H1 (cell line): Measurements from ENCODE around the gene MPPED1. TPM values are rescaled to one million over a fixed set of nuclear protein-coding genes. Genes with fewer than 3 reads are reported as not detected.

Experiments used
- CTCF ChIA-PET: fragments of 300-600 bp; sonication (Branson Sonifier 250); formaldehyde crosslinking; loops from one replicate; lab custom pipeline; 2021; ENCODE audit not compliant: partially characterized antibody; lab: Charles Lee
- POLR2A ChIA-PET: fragments of 300-600 bp; sonication (Branson Sonifier 250); formaldehyde crosslinking; loops from one replicate; lab custom pipeline; 2021; ENCODE audit warnings: inconsistent platforms; ENCODE audit not compliant: partially characterized antibody; lab: Charles Lee
- DNase-seq, 2 experiments: peaks; one replicate each; pipeline versions ENCODE4 v3.0.0 to v3.0.0-alpha.2; 2010 to 2022; ENCODE audit warnings: low spot score in 2 of 2, low read depth in 1 of 2, mixed read lengths in 1 of 2
- FAIRE-seq: peaks from 2 replicates; lab custom pipeline; 2011; peaks lifted over from hg19 to GRCh38; lab: Jason Lieb, UNC
- H2AFZ ChIP-seq: 2 replicates; pipeline ENCODE4 v1.8.1; 2012; ENCODE audit warnings: low read length, inconsistent platforms
- H2AK5ac ChIP-seq: 2 replicates; pipeline ENCODE4 v1.6.1; 2013; ENCODE audit warnings: low read depth, low read length
- H2BK120ac ChIP-seq: replicated peaks from 2 replicates; pipeline ENCODE3; 2013; ENCODE audit warnings: low read depth, low read length, inconsistent platforms
- H2BK12ac ChIP-seq: 2 replicates; pipeline ENCODE4 v1.6.1; 2013; ENCODE audit warnings: low read depth, low read length
- H2BK15ac ChIP-seq: 2 replicates; pipeline ENCODE4 v1.6.1; 2013; ENCODE audit warnings: low read length
- H2BK20ac ChIP-seq: 2 replicates; pipeline ENCODE4 v1.6.1; 2013; ENCODE audit warnings: low read length
- H2BK5ac ChIP-seq: 2 replicates; pipeline ENCODE4 v1.6.1; 2013; ENCODE audit warnings: low read depth, low read length
- H3K14ac ChIP-seq: 2 replicates; pipeline ENCODE4 v1.6.1; 2013; ENCODE audit warnings: inconsistent platforms; ENCODE audit not compliant: insufficient read length
- H3K18ac ChIP-seq: 2 replicates; pipeline ENCODE4 v1.6.1; 2013; ENCODE audit warnings: low read length; ENCODE audit errors: extremely low read depth
- H3K23ac ChIP-seq: 2 replicates; pipeline ENCODE4 v1.6.1; 2013; ENCODE audit warnings: inconsistent platforms; ENCODE audit not compliant: insufficient read length
- H3K23me2 ChIP-seq: 2 replicates; pipeline ENCODE4 v1.6.1; 2013; ENCODE audit warnings: low read depth, low read length
- H3K27ac ChIP-seq: 2 replicates; pipeline ENCODE4 v1.6.1; 2011; ENCODE audit warnings: low read depth, low read length, inconsistent platforms
- H3K27me3 ChIP-seq, 4 experiments: replicated peaks in 1 of 4; 1 replicate in 1 of 4; 2 replicates in 3 of 4; pipeline versions ENCODE4 v1.6.1 to v1.8.1; 2011 to 2013; ENCODE audit warnings: low read length in 3 of 4, mild to moderate bottlenecking in 3 of 4, inconsistent platforms in 2 of 4, mixed read lengths in 2 of 4, moderate library complexity in 1 of 4; ENCODE audit not compliant: control insufficient read depth in 3 of 4, insufficient read depth in 3 of 4; ENCODE audit errors: extremely low read depth in 1 of 4
- H3K36me3 ChIP-seq, 4 experiments: 2 replicates each; pipeline versions ENCODE4 v1.6.1 to v1.8.1; 2011 to 2013; ENCODE audit warnings: mild to moderate bottlenecking in 4 of 4, low read length in 3 of 4, moderate library complexity in 2 of 4, control low read depth in 1 of 4, inconsistent platforms in 1 of 4; ENCODE audit not compliant: insufficient read depth in 4 of 4, control insufficient read depth in 2 of 4
- H3K4ac ChIP-seq: replicated peaks from 2 replicates; pipeline ENCODE3; 2013; ENCODE audit warnings: low read length, low read depth, mixed read lengths, inconsistent platforms; ENCODE audit not compliant: insufficient read length
- H3K4me1 ChIP-seq, 4 experiments: replicated peaks in 1 of 4; 1 replicate in 1 of 4; 2 replicates in 3 of 4; pipeline versions ENCODE4 v1.6.1 to v1.8.1; 2011 to 2013; ENCODE audit warnings: low read length in 3 of 4, inconsistent platforms in 2 of 4, mixed read lengths in 1 of 4; ENCODE audit not compliant: insufficient read depth in 4 of 4, control insufficient read depth in 3 of 4
- H3K4me2 ChIP-seq, 2 experiments: 2 replicates each; pipeline versions ENCODE4 v1.6.1 to v1.8.1; 2011 to 2013; ENCODE audit warnings: low read depth in 2 of 2, low read length in 2 of 2, control low read depth in 1 of 2, inconsistent platforms in 1 of 2, mild to moderate bottlenecking in 1 of 2; ENCODE audit not compliant: insufficient read depth in 1 of 2
- H3K4me3 ChIP-seq, 4 experiments: fragments of 200-600, 300-600 bp in 1 of 4; sonication (generic), shearing (Covaris generic), sonication (Bioruptor Twin) in 1 of 4; 2 replicates each; pipeline versions ENCODE4 v1.5.1 to v1.8.1; 2011 to 2016; ENCODE audit warnings: low read length in 4 of 4, low read depth in 3 of 4, control low read depth in 2 of 4, inconsistent platforms in 2 of 4, mild to moderate bottlenecking in 2 of 4, mixed read lengths in 1 of 4, moderate library complexity in 1 of 4; ENCODE audit not compliant: insufficient read depth in 2 of 4; ENCODE audit errors: extremely low read depth in 1 of 4
- H3K56ac ChIP-seq: replicated peaks from 2 replicates; pipeline ENCODE3; 2013; ENCODE audit warnings: low read depth, mild to moderate bottlenecking, mixed read lengths, low read length, inconsistent platforms; ENCODE audit not compliant: insufficient read length
- H3K79me1 ChIP-seq: 2 replicates; pipeline ENCODE4 v1.6.1; 2013; ENCODE audit warnings: low read depth, low read length, control low read depth
- H3K79me2 ChIP-seq, 2 experiments: 2 replicates each; pipeline versions ENCODE4 v1.6.1 to v1.8.1; 2012 to 2013; ENCODE audit warnings: low read length in 2 of 2, mild to moderate bottlenecking in 2 of 2, inconsistent platforms in 1 of 2; ENCODE audit not compliant: insufficient read depth in 2 of 2, control insufficient read depth in 1 of 2
- H3K9ac ChIP-seq, 4 experiments: replicated peaks in 1 of 4; 1 replicate in 1 of 4; 2 replicates in 3 of 4; pipeline versions ENCODE4 v1.6.1 to v1.8.1; 2011 to 2013; ENCODE audit warnings: low read depth in 3 of 4, low read length in 3 of 4, control low read depth in 2 of 4, mild to moderate bottlenecking in 2 of 4, moderate library complexity in 2 of 4, inconsistent platforms in 1 of 4; ENCODE audit errors: extremely low read depth in 1 of 4
- H3K9me3 ChIP-seq, 2 experiments: 2 replicates each; pipeline versions ENCODE4 v1.6.1 to v1.8.1; 2012 to 2013; ENCODE audit warnings: mild to moderate bottlenecking in 2 of 2, moderate library complexity in 2 of 2, control low read depth in 1 of 2, inconsistent platforms in 1 of 2, low read depth in 1 of 2, low read length in 1 of 2, mixed read lengths in 1 of 2; ENCODE audit not compliant: insufficient read depth in 2 of 2
- H4K20me1 ChIP-seq, 2 experiments: replicated peaks in 1 of 2; 2 replicates each; pipeline versions ENCODE3 to v1.8.1; 2011 to 2013; ENCODE audit warnings: inconsistent platforms in 2 of 2, low read length in 2 of 2, mild to moderate bottlenecking in 1 of 2; ENCODE audit not compliant: insufficient read depth in 2 of 2, control insufficient read depth in 1 of 2
- H4K5ac ChIP-seq: 2 replicates; pipeline ENCODE4 v1.6.1; 2013; ENCODE audit warnings: low read length, low read depth, mixed read lengths, inconsistent platforms; ENCODE audit not compliant: insufficient read length
- H4K8ac ChIP-seq: 2 replicates; pipeline ENCODE4 v1.8.0; 2013; ENCODE audit warnings: mild to moderate bottlenecking, moderate library complexity, low read length, inconsistent platforms; ENCODE audit not compliant: insufficient read depth; ENCODE audit errors: extremely low read depth
- H4K91ac ChIP-seq: replicated peaks from 2 replicates; pipeline ENCODE3; 2013; ENCODE audit warnings: low read length, mixed read lengths, inconsistent platforms; ENCODE audit not compliant: insufficient read length
- ATF3 ChIP-seq: IDR thresholded peaks from 2 replicates; pipeline ENCODE4 v1.6.1; 2011; ENCODE audit warnings: low read depth, mild to moderate bottlenecking, low read length; ENCODE audit not compliant: insufficient read depth
- CTBP2 ChIP-seq: IDR thresholded peaks from 2 replicates; pipeline ENCODE4 v1.7.0; 2011; ENCODE audit warnings: borderline replicate concordance, mild to moderate bottlenecking, moderate library complexity, mixed read lengths, low read length; ENCODE audit not compliant: insufficient read depth, insufficient read length
- HDAC6 ChIP-seq: IDR thresholded peaks from one replicate; pipeline ENCODE4 v1.7.1; 2012; ENCODE audit warnings: low read depth, mild to moderate bottlenecking, inconsistent platforms, low read length, moderate library complexity
- JUN ChIP-seq: IDR thresholded peaks from 2 replicates; pipeline ENCODE4 v1.6.1; 2011; ENCODE audit warnings: low read depth, mild to moderate bottlenecking, improper control_type of control experiment, low read length
- NRF1 ChIP-seq: IDR thresholded peaks from 2 replicates; pipeline ENCODE4 v1.6.1; 2011; ENCODE audit warnings: mild to moderate bottlenecking, low read depth, low read length, improper control_type of control experiment
- PHF8 ChIP-seq: fragments of 200-600 bp; sonication (generic); conservative IDR thresholded peaks from 2 replicates; pipeline ENCODE4 v1.7.1; 2012; ENCODE audit warnings: low read depth, mild to moderate bottlenecking, inconsistent platforms, low read length, moderate library complexity
- POU5F1 ChIP-seq: IDR thresholded peaks from 2 replicates; pipeline ENCODE4 v1.6.1; 2011; ENCODE audit warnings: low read depth, mild to moderate bottlenecking, low read length, moderate library complexity
- RAD21 ChIP-seq, 2 experiments: IDR thresholded peaks in 1 of 2; conservative IDR thresholded peaks in 1 of 2; 2 replicates each; pipeline ENCODE4 v1.6.1; 2011; ENCODE audit warnings: low read depth in 2 of 2, low read length in 2 of 2, improper control_type of control experiment in 1 of 2, inconsistent platforms in 1 of 2, mild to moderate bottlenecking in 1 of 2, moderate library complexity in 1 of 2
- SIN3A ChIP-seq, 2 experiments: IDR thresholded peaks in 1 of 2; conservative IDR thresholded peaks in 1 of 2; 2 replicates each; pipeline ENCODE4 v1.6.1; 2011 to 2012; ENCODE audit warnings: low read length in 2 of 2, improper control_type of control experiment in 1 of 2, low read depth in 1 of 2, mild to moderate bottlenecking in 1 of 2
- SIX5 ChIP-seq: IDR thresholded peaks from 2 replicates; pipeline ENCODE4 v1.6.1; 2011; ENCODE audit warnings: mild to moderate bottlenecking, low read depth, low read length
- SP1 ChIP-seq: IDR thresholded peaks from 2 replicates; pipeline ENCODE4 v1.6.1; 2011; ENCODE audit warnings: low read depth, low read length
- YY1 ChIP-seq: IDR thresholded peaks from 2 replicates; pipeline ENCODE4 v1.6.1; 2011; ENCODE audit warnings: low read depth, mild to moderate bottlenecking, low read length
- WGBS, 2 experiments: shearing (Covaris generic) in 1 of 2; methylation state at CpG; one replicate each; pipeline versions ENCODE4 v1.1.6 to v1.1.7; 2013 to 2015; ENCODE audit warnings: low lambda C conversion rate in 2 of 2, mixed read lengths in 2 of 2, inconsistent platforms in 1 of 2, low coverage in 1 of 2, missing lambda C conversion rate in 1 of 2; ENCODE audit not compliant: insufficient replicate concordance in 2 of 2, insufficient coverage in 1 of 2, insufficient read length in 1 of 2; ENCODE audit errors: extremely low coverage in 1 of 2, missing lambda C conversion rate in 1 of 2; 5-methylcytosine and 5-hydroxymethylcytosine counted together
- polyA plus RNA-seq, 7 experiments: library from polyadenylated mRNA; depleted of rRNA in 3 of 7; stranded (reverse) in 5 of 7; unstranded in 2 of 7; fragments of >200 nt in 5 of 7; fragments of 200-250 nt in 2 of 7; gene quantifications; 1 replicate in 5 of 7; 2 replicates in 1 of 7; 4 replicates in 1 of 7; pipeline versions ENCODE4 v1.2.1 to v1.2.3, GENCODE V29; 2011 to 2013; ENCODE audit warnings: missing spikeins in 2 of 7, mixed read lengths in 2 of 7
- total RNA-seq: library from RNA; stranded (reverse); fragmentation: NEBNext Ultra II Directional; extraction: Animal tissue kit (Norgen Biotek cat#: 25700); gene quantifications from 2 replicates; pipeline ENCODE4 v1.2.1, GENCODE V29; 2021

The MPPED1 gene
- total and polyA plus RNA-seq, 2 of the 8 experiments (the other 6 are each of a cell fraction or from before 2014, with no cell fraction given) = 0.29 to 0.37 TPM

DNA sequence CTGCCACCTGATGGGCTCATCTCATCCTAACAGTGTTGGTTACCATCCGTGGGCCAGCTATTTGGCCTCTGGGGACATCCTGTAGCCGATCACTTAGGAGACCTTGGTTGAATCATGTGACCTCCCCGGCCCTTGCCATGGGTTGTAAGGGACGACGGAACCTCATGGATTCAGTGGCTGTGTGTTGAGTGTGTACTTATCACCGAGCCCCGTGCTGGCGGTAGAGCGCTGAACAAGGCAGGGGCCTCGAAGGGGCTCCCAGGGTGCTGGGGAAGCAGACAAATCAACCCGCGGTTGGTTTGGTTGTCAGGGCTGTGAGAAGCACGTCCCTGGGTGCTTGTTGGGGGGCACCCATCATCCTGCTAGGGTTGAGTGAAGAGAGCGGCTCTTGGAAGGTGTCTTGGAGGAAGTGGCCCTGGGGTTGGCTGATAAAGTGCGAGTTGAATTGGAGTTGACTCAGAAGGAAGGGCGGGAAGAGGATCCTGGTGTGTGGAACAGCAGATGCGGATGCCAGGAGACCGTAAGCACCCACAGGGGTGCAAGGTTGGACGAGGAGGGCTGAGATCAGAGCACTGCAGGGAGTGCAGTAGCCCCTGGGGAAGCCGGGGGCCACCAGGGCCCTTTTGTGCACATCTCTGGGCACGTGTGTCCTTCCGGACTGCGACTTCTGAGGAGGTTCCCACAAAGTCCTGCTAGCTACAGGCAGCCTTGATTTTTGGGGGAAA, 53.6 kb downstream of the MPPED1 start:
- Histone ChIP-seq H3K9ac (no peak overlapping the region), H4K91ac (no peak overlapping the region), H3K56ac (no peak overlapping the region), H3K4me1 (no peaks in the 10 kb centered on the region), H2AFZ (no peak overlapping the region), H3K79me2 (no peaks in the 10 kb centered on the region), H3K9me3 (peaks cover 3% of the 10 kb centered on the region in 2 experiments; a peak in 2 of 4 replicates), H2BK15ac (no peak overlapping the region), H3K27me3 (peaks cover 0 to 9% (median 0%) of the 10 kb centered on the region in 4 experiments; a peak in 1 of 7 replicates), H3K23ac (no peak overlapping the region), H4K8ac (no peak overlapping the region), H2BK20ac (no peak overlapping the region), H3K27ac (no peak overlapping the region), H3K4me2 (no peak overlapping the region), H3K36me3 (no peaks in the 10 kb centered on the region), H3K14ac (no peak overlapping the region), H4K20me1 (no peaks in the 10 kb centered on the region), H3K4me3 (no peak overlapping the region), H2AK5ac (no peak overlapping the region), H2BK5ac (no peak overlapping the region), H2BK12ac (no peak overlapping the region), H3K23me2 (no peaks in the 10 kb centered on the region; the same call in 1 of the 2 replicates), H3K4ac (no peak overlapping the region), H4K5ac (no peak overlapping the region), H3K79me1 (no peaks in the 10 kb centered on the region), H2BK120ac (no peak overlapping the region), H3K18ac (no peak overlapping the region)
- POLR2A ChIA-PET = no interaction called here
- DNase-seq = no peak
- CTCF ChIA-PET = no interaction called here
- 93% methylated on average over 23 of the region's 23 CpGs; no CpG with 5 or more reads in 1 of the 2 experiments for WGBS, 2 experiments
- no peak for FAIRE-seq
- TF ChIP-seq JUN (no peak), SIN3A (conservative IDR thresholded peaks at IDR 0.05 in 1 of 2, IDR thresholded peaks at IDR 0.05 in 1 of 2; ENCODE audit: low read depth in 1 of 2, low read length in 2 of 2) (no peak), SP1 (no peak), CTBP2 (no peak), SIX5 (no peak), YY1 (no peak), HDAC6 (no peak), ATF3 (no peak), RAD21 (IDR thresholded peaks at IDR 0.05 in 1 of 2, conservative IDR thresholded peaks at IDR 0.05 in 1 of 2; ENCODE audit: low read depth in 2 of 2, low read length in 2 of 2) (no peak), PHF8 (no peak), POU5F1 (no peak), NRF1 (no peak)
